Stimulated activated CD4-positive, alpha-beta T cell treated with anti-CD3 and anti-CD28 coated beads, Interleukin-15, amount 100 ng/mL, for 1 hour (primary cell): Measurements from ENCODE around the gene SHISA6.
"Not testable (repeated sequence)": the region's sequence is repeated elsewhere in the genome, so short reads cannot be mapped to it uniquely, and the experiment has no call there.

Experiments
- DNase-seq, 2 donors: peaks; one replicate each; pipeline ENCODE4 v3.0.0-alpha.2; 2020; ENCODE audit warnings: low read depth in 1 of 2, low spot score in 1 of 2

The SHISA6 gene

DNA sequence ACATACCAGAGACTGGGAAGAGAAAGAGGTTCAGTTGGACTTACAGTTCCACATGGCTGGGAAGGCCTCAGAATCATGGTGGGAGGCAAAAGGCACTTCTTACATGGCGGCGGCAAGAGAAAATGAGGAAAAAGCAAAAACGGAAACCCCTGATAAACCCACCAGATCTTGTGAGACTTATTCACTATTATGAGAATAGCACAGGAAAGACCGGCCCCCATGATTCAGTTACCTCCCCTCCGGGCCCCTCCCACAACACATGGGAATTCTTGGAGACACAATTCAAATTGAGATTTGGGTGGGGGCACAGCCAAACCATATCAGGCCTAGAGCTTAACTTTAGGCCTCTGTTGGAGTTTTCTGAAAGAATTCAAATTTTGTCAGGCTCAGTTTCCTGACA, 60.9 kb downstream of the SHISA6 start:
- DNase-seq, result not testable (repeated sequence)

DNA sequence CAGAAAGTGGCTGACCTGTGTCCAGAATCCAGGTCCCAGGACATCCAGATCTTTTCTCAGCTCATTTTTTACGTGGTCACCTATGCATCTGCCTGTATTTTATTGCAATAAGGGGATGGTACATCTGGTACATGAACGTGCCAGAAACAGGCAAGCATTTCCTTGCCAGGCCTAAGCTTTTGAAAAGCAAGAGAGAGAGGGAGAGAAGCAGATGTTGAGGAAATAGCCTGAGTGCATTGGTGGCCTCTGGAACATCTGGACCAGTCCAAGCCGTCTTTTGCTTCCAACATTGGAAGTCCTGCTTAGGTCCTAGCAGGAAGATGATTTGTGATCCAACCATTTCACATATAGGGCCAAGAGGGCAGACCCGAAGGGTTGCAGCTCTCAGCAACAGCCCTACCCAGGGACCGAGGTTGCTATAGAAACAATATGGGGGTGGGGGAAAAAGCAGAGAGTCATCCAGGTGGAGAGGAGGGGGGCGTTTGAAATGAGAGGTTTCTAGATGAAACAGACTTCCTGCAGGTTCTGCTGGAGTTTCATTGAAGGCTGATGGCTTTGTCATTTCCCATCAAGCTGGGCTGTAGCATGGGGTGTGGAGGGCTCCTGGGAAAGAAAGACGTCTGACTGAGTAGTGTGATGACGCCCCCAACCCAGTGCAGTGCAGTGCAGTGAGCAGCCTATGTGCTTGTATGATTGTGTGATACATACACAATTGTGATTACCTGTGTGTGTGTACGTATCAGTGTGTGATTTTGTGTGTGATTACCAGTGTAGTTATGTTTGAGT, 61.6 kb downstream of the SHISA6 start:
- no peak for DNase-seq

DNA sequence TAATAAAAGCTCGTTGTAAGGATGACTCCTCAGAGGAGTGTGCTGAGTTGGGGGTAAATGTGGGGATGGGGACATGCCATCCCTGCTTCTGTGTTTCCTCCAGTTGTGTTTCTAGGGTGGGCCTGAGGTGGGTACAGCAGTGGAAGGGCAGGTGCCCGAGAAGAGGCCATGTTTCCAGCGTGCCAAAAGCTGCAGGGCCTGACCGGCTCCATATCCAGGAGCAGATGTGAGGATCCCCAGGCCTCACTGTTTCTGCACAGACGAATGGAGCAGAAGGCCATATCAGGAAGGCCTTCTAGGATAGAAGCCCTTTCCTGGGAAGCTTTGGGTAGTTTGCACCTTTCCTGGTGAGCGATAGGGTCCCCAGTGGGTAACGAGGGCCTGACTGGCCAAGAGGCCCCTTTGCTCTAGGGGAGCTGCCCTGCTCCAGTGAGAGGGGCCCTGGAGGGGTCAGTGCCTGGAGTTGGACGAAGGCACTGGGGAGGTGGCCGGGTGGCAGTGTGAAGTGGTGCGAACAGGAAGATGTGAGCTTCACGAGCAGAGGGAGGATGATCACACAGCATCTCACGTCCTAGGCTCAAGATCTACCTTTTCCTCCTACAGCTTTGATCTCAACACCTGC, 62.9 kb downstream of the SHISA6 start:
- no peak for DNase-seq

DNA sequence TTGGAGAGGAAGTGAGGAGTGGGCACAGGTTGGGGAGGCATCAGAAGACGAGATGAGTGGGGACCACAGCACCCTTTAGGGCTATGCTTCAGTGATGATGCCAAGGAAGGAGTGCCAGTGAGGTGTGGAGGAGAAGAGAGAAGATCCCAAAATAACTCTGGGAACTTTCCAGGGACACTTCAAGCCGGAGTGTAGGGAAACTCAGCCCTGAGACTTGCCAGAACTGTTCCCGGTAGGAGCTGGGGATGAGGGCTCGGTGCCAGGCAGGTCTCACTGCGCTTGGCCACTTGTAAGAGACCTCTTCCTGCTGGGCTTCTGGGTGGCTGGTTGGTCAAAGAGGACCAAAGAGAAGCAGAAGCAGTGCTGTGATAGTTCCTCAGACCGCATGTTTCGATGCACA, 63.6 kb downstream of the SHISA6 start:
- DNase-seq, result no peak

DNA sequence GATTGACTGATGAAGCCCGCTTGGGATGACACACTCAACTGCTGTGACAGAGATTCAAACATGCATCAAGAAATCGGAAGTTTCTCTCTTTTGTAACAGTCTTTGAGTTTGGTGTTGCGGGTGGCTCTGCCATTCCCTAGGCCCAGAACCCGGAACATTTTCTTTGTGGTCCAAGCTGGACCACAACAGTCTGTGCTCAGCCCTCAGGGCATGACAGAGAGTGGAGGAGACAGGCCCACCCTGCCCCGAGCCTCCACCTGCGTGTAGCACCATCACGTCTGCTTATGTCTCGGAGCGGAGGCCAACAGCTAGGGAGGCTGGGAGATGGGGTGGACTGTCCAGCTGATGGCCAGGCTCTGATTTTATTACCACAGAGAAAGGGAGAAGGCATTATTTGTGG, 64.5 kb downstream of the SHISA6 start:
- no peak for DNase-seq

DNA sequence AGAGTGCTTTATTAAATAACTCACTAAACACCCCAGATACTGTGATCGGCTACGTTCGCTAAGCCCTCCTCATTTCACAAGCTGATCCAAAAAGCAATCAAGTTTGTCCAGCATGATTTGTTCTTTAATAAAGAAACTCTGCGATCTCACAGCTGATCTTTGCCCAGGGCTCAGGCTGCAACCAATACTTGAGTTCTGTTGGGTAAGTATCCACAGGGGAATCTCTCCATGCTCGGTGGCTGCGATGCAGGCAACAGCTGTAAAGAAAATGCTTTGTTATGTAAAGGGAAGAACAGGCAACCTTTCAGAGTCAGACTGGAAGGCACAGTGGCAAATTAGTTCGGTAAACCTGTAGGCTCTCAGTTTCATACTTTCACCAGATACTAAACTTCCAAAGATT, 67.5 kb downstream of the SHISA6 start:
- DNase-seq, result no peak

DNA sequence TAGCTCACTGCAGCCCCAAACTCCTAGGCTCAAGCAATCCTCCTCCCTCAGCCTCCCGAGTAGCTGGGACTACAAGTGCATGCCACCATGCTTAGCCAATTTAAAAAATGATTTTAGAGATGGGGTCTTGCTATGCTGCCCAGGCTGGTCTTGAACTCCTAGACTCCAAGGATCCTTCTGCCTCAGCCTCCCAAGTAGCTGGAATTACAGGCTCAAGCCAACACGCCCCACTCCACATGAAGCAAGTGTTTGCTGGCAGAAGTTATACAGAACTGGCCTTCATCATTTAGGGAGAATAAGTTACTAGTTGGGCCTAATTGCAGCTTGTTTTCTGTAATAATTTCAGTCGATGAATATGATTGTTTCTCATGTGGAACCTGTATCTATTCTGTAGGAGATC, 68.0 kb downstream of the SHISA6 start:
- no peak for DNase-seq

DNA sequence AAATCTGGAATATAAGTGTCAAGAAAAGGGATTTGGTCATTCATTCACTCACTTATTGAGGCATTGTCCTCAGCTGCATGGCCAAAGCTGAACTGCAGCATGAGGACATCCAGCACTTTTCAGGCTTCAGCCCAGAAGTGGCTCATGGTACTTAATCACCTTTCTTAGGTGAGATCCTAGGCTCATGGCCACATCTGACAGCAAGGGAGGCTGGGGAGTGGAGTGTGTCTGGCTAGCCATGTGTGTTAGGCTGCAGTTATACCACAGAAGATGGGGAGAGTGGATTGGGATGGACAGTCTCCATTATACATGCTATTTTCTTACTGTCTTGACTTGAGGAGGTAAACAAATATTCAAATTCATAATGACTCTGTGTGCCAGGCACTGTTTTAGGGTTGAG, 68.8 kb downstream of the SHISA6 start:
- DNase-seq, result no peak

DNA sequence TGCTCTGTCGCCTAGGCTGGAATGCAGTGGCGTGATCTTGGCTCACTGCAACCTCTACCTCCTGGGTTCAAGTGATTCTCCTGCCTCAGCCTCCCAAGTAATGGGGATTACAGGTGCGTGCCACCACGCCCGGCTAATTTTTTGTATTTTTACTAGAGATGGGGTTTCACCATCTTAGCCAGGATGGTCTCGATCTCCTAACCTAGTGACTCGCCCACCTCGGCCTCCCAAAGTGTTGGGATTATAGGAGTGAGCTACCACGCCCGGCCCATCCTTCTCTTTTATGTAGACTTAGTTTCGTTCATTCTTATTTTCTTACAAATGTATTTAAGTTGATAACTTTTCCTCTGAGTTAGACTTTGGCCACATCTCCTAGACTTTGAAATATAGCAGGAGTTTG, 75.4 kb downstream of the SHISA6 start:
- not testable (repeated sequence) for DNase-seq

DNA sequence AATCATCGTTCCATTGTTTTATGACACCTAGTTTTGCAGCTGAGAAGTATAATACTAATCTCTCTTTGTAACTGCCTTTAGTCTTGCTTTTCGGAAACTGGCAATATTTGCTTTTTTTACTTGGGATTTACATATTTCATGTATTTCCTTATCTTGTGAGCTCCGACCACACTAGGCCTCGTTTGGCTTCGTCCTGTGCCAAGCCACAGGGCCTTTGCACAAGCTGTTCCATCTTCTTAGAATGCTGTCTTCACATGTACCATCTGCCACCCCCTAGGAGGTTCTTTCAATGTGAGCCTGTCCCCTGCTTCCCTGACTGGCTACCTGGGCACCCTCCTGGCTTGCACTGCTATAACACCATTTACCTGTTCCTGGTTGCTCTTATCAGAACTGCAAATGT, 77.2 kb downstream of the SHISA6 start:
- no peak for DNase-seq

DNA sequence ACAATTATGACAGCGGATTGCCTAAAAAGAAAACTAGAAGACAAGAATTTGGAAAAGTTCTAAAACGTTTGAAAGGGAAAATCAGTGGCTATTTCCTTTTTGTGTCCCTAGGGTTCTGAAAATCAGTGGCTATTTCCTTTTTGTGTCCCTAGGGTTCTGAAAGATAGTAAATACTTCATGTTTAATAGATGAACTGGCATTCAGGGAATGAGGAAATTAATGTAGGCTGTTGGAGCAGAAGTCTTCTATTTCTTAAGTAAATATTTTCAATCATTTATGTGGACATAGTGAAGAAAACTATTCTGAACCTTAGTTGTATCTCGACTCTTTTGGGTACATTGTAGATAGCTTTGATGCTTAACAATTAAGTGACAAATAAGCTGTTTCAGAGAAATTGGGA, 78.9 kb downstream of the SHISA6 start:
- no peak for DNase-seq

DNA sequence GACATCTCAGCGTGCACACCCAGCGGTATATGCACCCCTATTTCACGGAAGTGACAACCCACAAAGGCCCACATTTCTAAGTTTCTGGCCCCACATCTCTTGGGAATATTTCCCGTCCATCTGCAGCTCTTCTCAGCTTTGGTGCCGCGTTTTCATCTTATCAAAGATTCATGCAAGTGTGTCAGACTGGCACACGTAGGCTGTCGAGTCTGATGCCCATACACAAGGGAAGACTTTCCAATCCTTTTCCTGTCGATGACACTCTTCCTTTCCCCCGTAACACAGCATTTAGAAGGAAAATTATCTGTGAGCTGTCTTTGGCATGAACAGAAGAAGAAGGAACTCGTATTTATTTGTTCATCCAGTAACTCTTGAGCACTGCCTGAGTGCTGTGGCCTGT, 83.0 kb downstream of the SHISA6 start:
- no peak for DNase-seq

DNA sequence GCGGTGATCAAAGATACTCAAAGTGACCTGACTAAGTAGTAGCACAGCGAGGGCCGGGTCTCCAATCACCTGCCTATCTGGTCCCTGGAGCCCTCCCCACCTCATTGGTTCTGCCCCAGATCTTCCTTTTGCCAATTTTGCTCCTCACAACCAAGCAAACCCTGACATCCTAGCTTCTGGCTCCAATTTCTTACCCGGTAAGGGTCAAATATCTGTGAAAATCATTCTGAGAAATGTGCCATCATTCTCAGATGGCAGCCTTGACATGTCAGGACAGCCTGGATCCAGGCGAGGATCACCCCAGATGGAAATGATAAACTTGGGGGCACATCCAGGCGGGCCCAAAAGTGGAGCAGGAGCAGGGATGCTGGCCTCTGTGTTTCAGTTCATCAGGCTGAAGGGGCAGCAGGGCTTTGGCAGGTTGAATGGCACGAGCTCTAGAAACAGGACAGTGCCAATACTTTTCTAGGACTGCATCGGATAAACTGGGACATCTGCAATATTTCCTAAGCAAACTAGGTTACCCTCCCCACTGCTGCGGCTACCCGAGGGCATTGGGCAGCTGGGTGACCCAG, 83.9 kb downstream of the SHISA6 start:
- no peak for DNase-seq

DNA sequence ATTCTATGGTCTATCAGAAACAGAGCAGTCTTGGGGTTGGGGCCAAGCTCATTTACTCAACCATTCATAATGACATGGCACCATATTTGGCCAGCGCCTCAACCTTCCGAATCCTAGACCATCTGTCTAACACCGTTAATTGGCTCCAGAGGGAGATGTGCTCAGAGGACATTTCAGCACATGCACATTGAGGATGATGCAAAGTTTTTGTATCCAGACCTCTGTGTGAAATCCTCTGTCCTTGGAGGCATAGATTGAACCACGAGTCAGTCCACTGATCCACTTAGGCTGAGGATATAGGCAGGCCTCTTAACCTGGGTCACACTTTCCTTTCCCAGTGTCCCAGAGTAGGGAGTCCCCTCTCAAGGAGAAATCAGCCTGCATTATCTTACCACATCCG, 85.5 kb downstream of the SHISA6 start:
- no peak for DNase-seq

DNA sequence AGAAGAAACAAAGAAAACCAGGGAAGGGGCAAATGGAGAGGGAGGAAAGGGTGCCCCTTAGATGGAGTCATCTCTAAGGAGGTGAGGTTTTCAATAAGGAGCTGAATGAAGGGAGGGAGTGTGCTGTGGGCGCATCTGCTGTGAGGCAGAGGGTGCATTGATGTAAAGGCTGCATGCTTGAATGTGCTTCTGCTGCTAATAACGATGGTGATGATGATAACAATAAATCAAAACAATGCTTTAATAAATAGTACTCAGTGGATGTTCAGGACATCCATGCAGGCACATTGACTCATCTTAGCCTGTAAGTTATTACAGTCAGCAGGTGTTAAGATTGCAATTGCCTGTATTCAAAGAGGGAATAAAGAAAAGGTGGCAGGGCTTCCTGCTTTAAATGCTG, 87.8 kb downstream of the SHISA6 start:
- no peak for DNase-seq

DNA sequence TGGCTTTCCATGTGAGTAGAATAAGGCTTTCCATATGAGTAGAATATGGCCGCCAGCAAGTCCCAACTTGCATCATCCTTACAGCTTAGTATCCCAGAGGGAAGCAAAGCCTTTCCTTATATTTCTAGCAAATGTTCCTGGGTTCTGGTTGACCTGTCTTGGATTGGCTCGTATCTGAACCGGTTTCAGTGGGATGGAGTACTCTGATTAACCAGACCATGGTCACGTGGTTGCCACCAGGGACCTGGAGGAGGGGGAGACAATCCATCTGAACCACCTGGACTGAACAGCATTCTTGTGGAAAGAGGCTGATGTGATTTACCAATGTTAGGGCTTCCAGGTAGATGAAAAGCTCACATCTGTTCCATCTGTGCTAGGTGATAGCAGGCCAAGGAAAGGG, 89.0 kb downstream of the SHISA6 start:
- DNase-seq, result no peak

DNA sequence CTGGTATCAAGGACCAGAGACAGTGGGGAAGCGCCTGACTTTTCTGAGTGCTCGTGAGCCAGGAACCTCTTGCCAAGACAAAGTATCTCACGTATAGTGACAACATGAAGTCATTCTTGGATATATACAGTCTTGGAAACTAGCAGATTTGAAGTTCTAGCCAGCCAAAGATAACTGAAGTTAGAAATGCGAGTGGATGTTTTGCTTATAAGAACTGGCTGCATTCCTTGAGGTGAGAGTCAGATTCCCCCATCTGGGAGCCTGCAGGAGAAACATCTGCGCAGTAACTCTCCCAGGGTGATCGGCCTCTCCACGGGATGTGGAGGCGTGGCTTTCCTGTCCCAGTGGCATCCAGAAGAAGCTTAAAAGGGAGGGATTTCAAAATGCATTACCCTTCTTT, 89.8 kb downstream of the SHISA6 start:
- DNase-seq, result no peak

DNA sequence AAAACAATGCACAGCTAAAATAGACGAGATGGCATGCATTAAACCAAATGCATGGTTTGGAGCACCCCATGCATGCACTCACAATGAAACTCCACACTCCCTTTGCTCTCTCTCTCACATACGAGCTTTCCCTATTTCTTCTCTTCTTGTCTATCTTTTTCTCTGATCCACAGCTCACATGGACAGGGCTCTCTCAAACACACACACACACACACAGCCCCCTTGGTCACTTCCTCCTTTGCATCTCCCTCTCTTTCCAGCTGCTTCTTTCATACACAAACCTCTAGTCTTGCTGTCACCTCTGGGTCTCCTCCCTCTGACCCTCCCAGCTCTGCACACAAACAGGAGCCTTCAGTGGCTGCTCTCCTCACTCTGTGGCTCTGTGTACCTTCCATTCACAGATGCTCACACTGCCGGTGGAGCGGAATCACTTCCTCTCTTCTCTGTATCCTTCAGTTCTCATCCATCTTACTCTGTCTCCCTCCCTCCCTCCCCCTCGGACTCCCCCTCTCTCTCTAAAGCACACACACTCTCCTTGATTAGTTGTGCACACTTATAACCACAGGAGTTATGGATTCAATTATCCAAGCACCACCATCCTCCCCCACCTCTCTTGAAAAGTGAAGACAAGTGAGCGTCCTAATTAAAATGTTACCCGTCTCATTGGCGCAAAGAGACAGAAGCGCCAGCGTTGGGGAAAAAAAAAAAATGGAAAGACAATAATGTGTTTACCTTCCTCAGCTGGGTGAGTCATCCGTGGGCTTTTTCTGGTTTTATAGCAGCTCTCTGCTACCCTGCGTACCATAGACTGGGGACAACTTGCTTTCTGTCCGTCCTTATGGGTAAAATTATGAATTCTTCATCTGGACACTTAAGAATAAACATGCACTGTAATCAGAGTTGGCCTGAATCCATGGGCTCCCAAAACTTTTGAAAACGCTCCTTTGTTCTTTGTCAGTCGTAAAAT, 90.8 kb downstream of the SHISA6 start:
- DNase-seq, result no peak

DNA sequence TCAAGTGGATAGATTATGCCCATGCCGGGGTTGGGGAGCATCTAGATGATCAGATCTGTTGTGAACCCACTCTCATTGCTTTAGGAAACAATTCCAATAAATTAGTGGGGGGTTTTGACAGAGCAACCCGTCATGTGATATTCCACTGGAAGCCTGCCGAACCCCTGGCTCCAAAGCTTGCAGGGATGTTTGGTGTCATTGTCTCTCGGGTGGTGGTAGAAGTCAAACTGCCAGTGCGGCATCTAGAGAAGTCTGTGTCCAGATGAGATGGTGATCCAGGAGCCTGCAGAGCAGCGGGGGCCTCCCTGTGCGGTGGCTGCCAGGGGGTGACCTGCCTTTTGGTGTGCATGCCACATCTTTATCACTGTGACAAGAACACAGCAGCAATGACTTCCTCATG, 91.7 kb downstream of the SHISA6 start:
- no peak for DNase-seq

DNA sequence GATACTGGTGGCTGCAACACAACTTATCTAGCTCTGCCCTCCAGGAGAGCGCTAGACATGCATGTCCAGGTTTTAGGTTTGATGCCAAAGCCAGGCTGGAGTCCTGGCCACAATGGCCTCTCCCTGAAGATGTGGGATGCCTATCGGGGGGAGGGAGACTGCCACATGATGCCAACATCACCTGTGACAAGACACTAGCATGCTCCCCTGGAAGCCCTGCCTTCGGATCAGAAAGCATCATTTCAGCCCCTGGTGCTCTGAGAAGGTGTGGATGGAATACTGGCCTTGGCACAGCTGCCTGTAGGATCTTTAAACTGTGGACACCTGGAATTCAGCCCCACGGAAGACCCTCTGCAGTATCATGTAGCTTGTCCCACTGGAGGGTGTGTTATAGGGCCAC, 93.5 kb downstream of the SHISA6 start:
- no peak for DNase-seq

DNA sequence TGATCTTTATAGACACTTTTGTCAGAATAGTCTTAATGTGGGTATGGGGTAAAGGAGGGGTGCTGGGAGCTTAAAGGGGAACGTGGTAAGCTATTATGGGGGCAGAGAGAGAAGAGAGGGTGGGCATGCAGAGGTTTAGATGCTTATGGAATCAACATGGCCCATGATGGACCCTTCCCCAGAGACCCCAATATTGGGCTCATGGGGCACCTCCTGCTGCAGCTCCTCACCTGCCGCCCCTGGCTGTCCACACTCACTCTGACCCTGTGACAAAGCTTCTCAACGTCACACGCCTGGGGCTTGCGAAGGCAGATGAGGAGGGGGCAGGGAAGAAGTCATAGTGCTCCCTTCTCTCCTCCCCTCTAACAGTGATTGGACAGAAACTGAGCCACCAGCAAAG, 95.3 kb downstream of the SHISA6 start:
- DNase-seq, result no peak

DNA sequence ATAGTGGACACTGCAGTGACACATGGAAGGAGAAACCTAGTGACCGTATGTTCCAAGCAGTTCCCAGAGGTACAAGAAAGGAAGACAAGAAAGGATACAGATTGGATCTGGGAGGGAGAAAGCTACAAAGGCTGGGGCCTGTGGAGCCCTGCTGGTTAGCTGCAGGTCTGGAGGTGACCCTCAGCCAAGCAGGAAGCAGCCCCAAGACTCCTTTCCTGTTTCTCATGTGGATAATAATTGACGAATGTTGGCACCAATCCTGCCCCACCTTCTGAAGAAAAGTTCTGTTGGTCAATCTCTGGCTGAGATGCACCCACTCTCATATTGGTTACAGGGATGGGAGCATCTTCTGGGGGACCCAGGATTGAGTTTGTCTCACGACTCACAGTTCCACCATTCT, 99.8 kb downstream of the SHISA6 start:
- no peak for DNase-seq
